ENCODE results near the gene ZSCAN31.
"Not testable (repeated sequence)": the region's sequence is repeated elsewhere in the genome, so short reads cannot be mapped to it uniquely, and the experiment has no call there.

The ZSCAN31 gene

GRCh38 chr6:28335564-28336283, at the start of gene ZSCAN31:
Gene ZSCAN31, minus strand, starts transcription at chr6:28336148. Its CDS starts 6,465 bp downstream, at chr6:28329683.
- peak; percentile 59 for DNase-seq

DNA sequence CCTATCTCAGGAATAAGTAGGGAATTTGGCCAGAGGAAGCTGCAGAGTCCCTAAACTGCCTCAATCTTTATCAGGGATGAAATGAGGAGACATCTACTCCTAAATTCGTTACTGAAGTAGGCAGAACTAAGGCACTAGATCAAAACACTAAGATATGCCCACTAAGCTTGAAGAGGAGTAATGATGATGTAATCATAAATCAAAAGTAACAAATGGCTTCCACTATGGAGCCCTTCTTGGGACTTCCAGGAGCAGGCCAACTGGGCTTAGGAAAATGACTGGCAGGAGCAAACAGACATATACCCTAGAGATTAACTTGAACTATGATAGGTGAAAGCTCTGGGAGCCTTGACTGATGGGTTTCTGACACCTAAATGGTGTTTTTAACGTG, 48.2 kb upstream of the ZSCAN31 start:
- no peak for DNase-seq

GRCh38 chr6:28383235-28384142, 47.5 kb upstream of the ZSCAN31 start:
- no peak for DNase-seq

DNA sequence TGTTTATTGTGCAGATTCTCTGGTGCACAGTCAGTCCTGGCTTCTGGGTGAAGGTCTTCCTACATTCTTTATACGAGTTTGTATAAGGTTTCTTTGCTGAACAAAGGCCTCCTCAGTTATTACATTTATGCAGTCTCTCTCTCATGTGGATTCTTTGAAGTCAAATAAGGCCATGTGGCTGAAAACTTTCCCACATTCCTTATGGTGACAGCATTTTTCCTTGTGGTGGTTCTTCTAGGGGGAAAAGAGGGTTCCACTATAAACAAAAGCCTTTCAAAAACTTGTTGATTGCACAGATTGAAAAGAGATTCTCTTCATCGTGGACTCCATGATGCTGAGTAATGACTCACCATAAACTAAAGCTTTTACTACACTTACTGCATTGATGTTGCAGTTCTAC, 44.4 kb upstream of the ZSCAN31 start:
- DNase-seq: no peak

DNA sequence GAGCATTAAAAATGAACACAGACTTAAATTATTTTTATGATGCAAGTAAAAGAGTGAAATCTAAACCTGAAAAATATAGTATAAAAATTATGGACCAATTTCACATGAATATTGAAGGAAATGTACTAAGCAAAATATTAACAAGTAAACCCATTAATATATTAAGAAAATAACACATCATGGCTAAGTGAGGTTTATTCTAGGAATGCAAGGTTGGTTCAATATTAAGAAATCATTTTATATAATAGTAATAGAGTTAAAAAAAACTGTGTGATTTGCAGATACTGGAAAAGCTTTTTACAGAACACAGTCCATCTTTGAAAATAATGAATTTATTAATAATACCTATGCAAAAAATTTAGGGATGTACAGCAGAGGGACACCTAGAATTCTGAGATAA, 42.7 kb upstream of the ZSCAN31 start:
- no peak for DNase-seq

GRCh38 chr6:28377879-28378278, 41.9 kb upstream of the ZSCAN31 start:
- DNase-seq: no peak

DNA sequence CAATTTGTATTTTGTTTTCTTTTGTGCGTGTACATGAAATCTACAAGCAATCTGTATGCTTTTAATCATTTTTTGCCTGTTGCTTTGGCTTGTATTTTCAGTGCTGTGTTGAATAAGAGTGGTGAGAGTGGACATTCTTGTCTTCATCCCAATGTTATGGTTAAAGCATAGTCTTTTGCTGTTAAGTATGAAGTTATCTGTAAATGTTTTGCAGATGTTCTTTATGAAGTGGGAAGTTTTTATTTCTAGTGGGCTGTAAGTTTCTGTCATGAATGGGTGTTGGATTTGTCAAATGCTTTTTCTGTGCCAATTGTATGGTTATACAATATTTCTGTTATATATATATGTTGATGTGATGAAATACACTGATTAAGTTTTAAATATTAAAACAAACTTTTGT, 38.0 kb upstream of the ZSCAN31 start:
- no peak for DNase-seq

- DNase-seq: no peak
Observed at GRCh38 chr6:28371706-28372451, 35.9 kb upstream of the ZSCAN31 start.

- DNase-seq: no peak
Observed at GRCh38 chr6:28371280-28371679, 35.3 kb upstream of the ZSCAN31 start.

- DNase-seq: no peak
Observed at GRCh38 chr6:28370440-28370839, 34.5 kb upstream of the ZSCAN31 start.

GRCh38 chr6:28369463-28369862, 33.5 kb upstream of the ZSCAN31 start:
- no peak for DNase-seq

GRCh38 chr6:28368522-28368921, 32.6 kb upstream of the ZSCAN31 start:
- DNase-seq: peak; percentile 80

GRCh38 chr6:28365590-28365989, 29.6 kb upstream of the ZSCAN31 start:
- not testable (repeated sequence) for DNase-seq

- DNase-seq: no peak
Observed at GRCh38 chr6:28360961-28361360, 25.0 kb upstream of the ZSCAN31 start.

- DNase-seq: not testable (repeated sequence)
Observed at GRCh38 chr6:28359562-28359961, 23.6 kb upstream of the ZSCAN31 start.

DNA sequence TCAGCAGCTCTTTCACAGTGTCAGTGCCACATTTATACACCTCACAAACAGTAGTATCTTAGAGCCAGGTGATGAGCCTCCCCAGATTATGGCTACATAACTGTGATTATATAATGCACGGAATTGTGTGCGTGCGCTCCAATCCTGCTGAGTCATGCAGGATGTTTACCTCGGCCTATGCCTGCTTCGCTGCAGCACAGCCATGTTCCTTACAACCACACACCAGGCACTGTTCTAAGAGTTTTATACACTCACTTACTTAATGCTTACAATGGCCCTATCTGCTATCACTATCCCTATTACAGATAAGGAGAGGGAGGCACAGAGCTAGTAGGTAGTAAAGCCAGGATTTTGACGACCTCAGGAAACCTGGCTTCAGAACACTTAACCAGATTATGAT, 21.1 kb upstream of the ZSCAN31 start:
- no peak for DNase-seq

DNA sequence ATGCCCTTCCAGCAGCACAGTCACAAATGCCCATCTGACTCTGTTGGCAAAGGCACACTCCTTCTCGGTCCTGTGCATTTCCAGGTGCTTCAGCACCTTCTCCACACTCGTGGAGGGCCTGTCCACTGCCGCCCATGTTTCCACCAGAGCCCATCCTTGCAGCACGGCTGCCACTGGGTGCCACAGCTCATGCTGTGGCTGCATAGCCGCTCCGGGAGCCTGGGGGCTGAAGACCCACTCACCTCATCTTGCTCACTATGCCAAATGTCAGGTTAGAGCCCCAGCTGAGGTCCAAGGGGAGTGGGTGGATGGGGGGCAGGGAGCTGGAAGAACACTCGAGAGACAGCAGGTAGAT, 20.7 kb upstream of the ZSCAN31 start:
- DNase-seq: no peak

- DNase-seq: no peak
Observed at GRCh38 chr6:28355743-28356665, 20.1 kb upstream of the ZSCAN31 start.

GRCh38 chr6:28354688-28355554, 19.0 kb upstream of the ZSCAN31 start:
- DNase-seq: no peak

DNA sequence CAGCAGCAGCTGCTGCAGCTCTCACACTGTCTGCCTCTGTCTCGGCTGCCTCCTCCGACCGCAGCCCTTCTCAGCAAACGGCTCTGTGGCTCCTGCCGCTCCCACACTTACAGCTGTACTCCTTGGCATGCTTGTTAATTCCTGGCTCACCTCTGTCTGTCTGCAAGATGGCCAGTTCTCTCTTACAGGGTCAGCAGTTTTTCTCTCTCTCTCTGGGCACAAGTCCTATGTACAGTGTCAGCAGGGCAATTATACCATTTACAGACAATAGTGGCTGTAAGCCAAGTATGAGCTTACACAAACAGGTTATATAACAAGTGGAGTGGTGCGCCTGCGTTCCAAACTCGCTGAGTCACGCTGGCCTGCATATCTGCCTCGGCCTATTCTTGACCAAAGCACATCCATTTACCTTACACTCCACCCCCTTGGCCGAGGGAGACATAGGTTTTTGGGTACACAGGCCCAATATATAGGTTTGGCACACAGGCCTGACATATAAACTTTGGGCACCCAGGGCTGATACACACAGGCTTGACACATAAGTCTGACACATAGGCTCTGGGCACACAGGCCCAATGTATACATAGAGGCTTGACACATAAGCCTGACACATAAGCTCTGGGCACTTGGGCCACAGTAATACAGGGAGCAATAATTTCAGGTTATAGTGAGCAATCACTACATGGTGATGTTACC, 18.2 kb upstream of the ZSCAN31 start:
- no peak for DNase-seq

DNA sequence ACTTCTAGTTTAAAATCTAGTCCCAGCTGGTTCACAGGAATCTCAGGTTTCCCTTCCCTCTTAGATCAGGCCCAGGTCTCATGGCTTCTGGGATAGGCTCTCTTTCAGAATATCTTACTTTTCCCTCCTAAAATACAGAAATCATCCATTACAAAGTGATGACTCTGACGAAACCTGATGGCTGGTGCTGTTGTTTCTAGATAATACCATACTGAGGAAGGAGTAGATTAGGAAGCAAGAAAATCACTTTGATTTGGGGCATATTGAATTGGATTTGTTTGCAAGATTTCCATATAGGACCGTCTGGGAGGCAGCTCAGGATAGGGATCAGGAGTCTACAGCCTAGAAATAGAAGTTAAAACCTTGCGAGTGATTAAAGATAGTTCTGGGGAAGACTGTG, 17.4 kb upstream of the ZSCAN31 start:
- no peak for DNase-seq
